Peyer's patch (tissue), 4 donors: Measurements from ENCODE around the gene ZNF618.

Experiments
- POLR2A ChIP-seq, 2 donors: fragments of 450-650 bp; IDR thresholded peaks; one replicate each; pipeline ENCODE4 v1.5.1; 2017; ENCODE audit warnings: antibody characterized with exemption in 2 of 2, mild to moderate bottlenecking in 2 of 2, moderate library complexity in 2 of 2
- TF ChIP-seq, protein P1 (sequence below), 6 experiments: fragments of 450-650 bp in 4 of 6; fragments of 200-600 bp in 2 of 6; sonication (generic) in 1 of 6; IDR thresholded peaks; one replicate each; pipeline ENCODE4 v1.5.1; 2017 to 2019; ENCODE audit warnings: antibody characterized with exemption in 6 of 6, mild to moderate bottlenecking in 3 of 6, moderate library complexity in 1 of 6

- no peak for TF ChIP-seq POLR2A (IDR thresholded peaks at IDR 0.05)
- TF ChIP-seq, protein P1, sequence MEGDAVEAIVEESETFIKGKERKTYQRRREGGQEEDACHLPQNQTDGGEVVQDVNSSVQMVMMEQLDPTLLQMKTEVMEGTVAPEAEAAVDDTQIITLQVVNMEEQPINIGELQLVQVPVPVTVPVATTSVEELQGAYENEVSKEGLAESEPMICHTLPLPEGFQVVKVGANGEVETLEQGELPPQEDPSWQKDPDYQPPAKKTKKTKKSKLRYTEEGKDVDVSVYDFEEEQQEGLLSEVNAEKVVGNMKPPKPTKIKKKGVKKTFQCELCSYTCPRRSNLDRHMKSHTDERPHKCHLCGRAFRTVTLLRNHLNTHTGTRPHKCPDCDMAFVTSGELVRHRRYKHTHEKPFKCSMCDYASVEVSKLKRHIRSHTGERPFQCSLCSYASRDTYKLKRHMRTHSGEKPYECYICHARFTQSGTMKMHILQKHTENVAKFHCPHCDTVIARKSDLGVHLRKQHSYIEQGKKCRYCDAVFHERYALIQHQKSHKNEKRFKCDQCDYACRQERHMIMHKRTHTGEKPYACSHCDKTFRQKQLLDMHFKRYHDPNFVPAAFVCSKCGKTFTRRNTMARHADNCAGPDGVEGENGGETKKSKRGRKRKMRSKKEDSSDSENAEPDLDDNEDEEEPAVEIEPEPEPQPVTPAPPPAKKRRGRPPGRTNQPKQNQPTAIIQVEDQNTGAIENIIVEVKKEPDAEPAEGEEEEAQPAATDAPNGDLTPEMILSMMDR (IDR thresholded peaks at IDR 0.05): no peak
Measured at GRCh38 chr9:114100536-114100935, 224.4 kb downstream of the ZNF618 start.
